CD4-positive, alpha-beta memory T cell (primary cell): Measurements from ENCODE around the gene VENTX. TPM values are rescaled to one million over a fixed set of nuclear protein-coding genes. Genes with fewer than 3 reads are reported as not detected.

Source experiments
- CTCF ChIA-PET: fragments of 350-600 bp; sonication (Branson Sonifier 250); formaldehyde crosslinking; loops from one replicate; lab custom pipeline; 2021; ENCODE audit warnings: inconsistent platforms; ENCODE audit not compliant: partially characterized antibody; lab: Charles Lee
- POLR2A ChIA-PET: fragments of 350-600 bp; sonication (Branson Sonifier 250); formaldehyde crosslinking; loops from one replicate; lab custom pipeline; 2021; ENCODE audit not compliant: partially characterized antibody; lab: Charles Lee
- DNase-seq, 5 donors: peaks; one replicate each; pipeline versions ENCODE4 v3.0.0 to v3.0.0-alpha.2; 2020 to 2022; ENCODE audit warnings: mixed read lengths in 1 of 5
- H3K27ac ChIP-seq: one replicate; pipeline ENCODE4 v1.7.0; 2013; ENCODE audit warnings: low read depth, low read length
- H3K27me3 ChIP-seq: 2 replicates; pipeline ENCODE4 v1.7.0; 2013; ENCODE audit warnings: mild to moderate bottlenecking, low read length, moderate library complexity; ENCODE audit not compliant: insufficient read depth
- H3K36me3 ChIP-seq: 2 replicates; pipeline ENCODE4 v1.7.0; 2013; ENCODE audit warnings: mild to moderate bottlenecking, low read length, moderate library complexity; ENCODE audit not compliant: insufficient read depth
- H3K4me1 ChIP-seq: 2 replicates; pipeline ENCODE4 v1.7.0; 2013; ENCODE audit warnings: mild to moderate bottlenecking, low read length, moderate library complexity; ENCODE audit not compliant: insufficient read depth
- H3K4me3 ChIP-seq, 2 donors: one replicate each; pipeline ENCODE4 v1.7.0; 2013; ENCODE audit warnings: low read length in 2 of 2, mild to moderate bottlenecking in 1 of 2
- H3K9me3 ChIP-seq, 2 donors: one replicate each; pipeline ENCODE4 v1.7.0; 2013; ENCODE audit warnings: low read length in 2 of 2, control low read depth in 1 of 2; ENCODE audit not compliant: control insufficient read depth in 1 of 2
- H3K27ac Mint-ChIP-seq, 7 donors: one replicate each; pipeline ENCODE4 v1.8.0; 2020 to 2021; ENCODE audit warnings: mixed read lengths in 7 of 7, mild to moderate bottlenecking in 6 of 7, inconsistent platforms in 3 of 7, moderate library complexity in 3 of 7
- H3K27me3 Mint-ChIP-seq, 2 donors: one replicate each; pipeline ENCODE4 v1.8.0; 2020 to 2021; ENCODE audit warnings: mixed read lengths in 2 of 2
- H3K36me3 Mint-ChIP-seq, 2 donors: one replicate each; pipeline ENCODE4 v1.8.0; 2020 to 2021; ENCODE audit warnings: mixed read lengths in 2 of 2, inconsistent platforms in 1 of 2, mild to moderate bottlenecking in 1 of 2
- H3K4me1 Mint-ChIP-seq, 4 donors: one replicate each; pipeline ENCODE4 v1.8.0; 2020 to 2021; ENCODE audit warnings: mixed read lengths in 4 of 4, mild to moderate bottlenecking in 1 of 4
- H3K4me3 Mint-ChIP-seq, 8 donors: one replicate each; pipeline ENCODE4 v1.8.0; 2020 to 2021; ENCODE audit warnings: mixed read lengths in 8 of 8, mild to moderate bottlenecking in 7 of 8, moderate library complexity in 6 of 8, inconsistent platforms in 3 of 8
- H3K9me3 Mint-ChIP-seq, 8 donors: one replicate each; pipeline ENCODE4 v1.8.0; 2020 to 2021; ENCODE audit warnings: mixed read lengths in 8 of 8, mild to moderate bottlenecking in 5 of 8, inconsistent platforms in 3 of 8, moderate library complexity in 1 of 8
- intact Hi-C: fragments of 100-400 bp; cut with micrococcal nuclease; formaldehyde crosslinking; loops from one replicate; pipeline ENCODE4 v1.15.1; 2023
- polyA plus RNA-seq, 2 donors: library from polyadenylated mRNA; unstranded; fragments of 300-500 nt; fragmentation: Illumina TruSeq; gene quantifications; one replicate each; pipeline ENCODE4 v1.2.3, GENCODE V29; 2021
- total RNA-seq, 2 experiments: library from RNA; stranded (reverse); gene quantifications; one replicate each; pipeline ENCODE4 v1.2.3, GENCODE V29; 2021

The VENTX gene
- total and polyA plus RNA-seq, 4 experiments from 2014 or later, result not detected

DNA sequence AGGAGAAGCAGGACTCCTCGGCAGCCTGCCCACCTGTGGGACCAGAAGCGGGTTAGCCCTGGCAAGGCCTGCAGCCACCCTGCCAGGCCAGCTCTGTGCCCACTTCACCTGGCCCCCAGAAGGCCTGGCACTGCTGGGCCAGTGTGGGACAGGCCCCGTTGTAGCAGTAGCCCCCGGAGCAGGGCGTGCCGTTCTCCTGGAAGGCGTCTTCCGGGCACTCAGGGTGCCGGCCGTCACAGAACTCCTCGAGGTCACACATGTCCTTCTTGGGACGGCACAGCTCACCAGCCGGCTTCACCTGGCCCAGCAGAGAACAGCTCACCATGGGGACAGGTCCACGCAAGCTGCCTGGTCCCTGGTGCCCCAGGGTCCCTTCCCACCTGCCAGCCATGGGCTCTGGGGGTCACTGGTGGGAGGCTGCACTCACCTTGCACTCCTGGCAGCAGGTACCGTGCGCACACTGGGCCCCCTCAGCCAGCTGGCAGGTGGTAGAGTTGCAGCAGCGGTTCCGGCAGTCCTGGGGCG, 33.2 kb downstream of the VENTX start:
- Mint-ChIP-seq H3K27ac (peak overlapping the region in 1 of 7 donors; percentile 40), H3K27me3 (no peaks in the 10 kb centered on the region), H3K4me3 (no peak overlapping the region), H3K4me1 (peaks cover 0 to 23% (median 9%) of the 10 kb centered on the region in 4 donors), H3K9me3 (no peaks in the 10 kb centered on the region), H3K36me3 (peaks cover 0 to 31% of the 10 kb centered on the region in 2 donors)
- CTCF ChIA-PET, result no interaction called here
- POLR2A ChIA-PET, result interaction anchor here (1.3 to 11.6 kb wide), 2 partner anchors 9 to 65 kb away, joined by 3 to 236 read pairs; no protein-coding TSS in a partner anchor
- H3K4me3 ChIP-seq, result no peak overlapping the region
- no peak for DNase-seq
- H3K27ac ChIP-seq, result no peak overlapping the region
- no peaks in the 10 kb centered on the region for H3K27me3 ChIP-seq
- intact Hi-C loops, result no loop called here
- H3K4me1 ChIP-seq, result peaks cover 14% of the 10 kb centered on the region
- H3K9me3 ChIP-seq, result no peaks in the 10 kb centered on the region
- peaks cover 45% of the 10 kb centered on the region for H3K36me3 ChIP-seq

DNA sequence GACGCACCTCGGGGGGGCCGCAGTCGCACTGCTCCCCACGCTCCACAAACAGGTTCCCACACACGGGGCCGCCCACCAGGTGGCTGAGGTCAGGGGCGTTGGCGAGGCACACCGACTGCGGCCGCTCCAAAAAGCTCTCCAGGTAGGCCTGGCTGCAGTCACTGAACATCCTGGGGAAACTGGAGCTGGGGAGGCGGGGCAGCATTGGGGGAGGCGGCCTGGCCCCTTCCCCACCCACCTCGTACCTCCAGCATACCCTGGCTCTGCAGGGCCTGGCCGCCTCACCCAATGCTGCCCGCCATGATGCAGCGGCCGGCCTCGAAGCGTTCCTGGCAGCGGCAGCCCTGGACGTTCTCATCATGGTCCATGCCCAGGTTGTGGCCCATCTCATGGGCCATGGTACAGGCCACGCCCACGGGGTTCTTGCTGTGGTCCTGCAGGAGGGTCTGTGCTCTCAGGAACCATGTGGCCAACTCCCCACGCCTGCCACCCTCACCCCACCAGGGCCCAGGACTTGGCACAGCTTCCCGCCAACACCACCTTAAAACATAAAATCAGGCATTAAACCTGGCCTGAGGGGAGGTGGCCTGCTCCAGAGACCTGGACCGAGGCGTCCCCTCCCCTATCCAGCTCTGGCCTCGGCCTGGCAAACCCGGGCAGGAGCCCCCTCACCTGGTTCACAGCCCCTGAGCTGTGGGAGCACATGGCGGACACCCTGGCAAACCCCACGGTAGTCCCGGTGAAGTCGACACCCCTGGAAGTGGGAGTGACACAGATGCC, 34.1 kb downstream of the VENTX start:
- peak overlapping the region in 4 of 7 donors; percentile 10 to 25 (median 20) for H3K27ac Mint-ChIP-seq
- DNase-seq, result peak in 1 of 5 donors; percentile 41
- peaks cover 17% of the 10 kb centered on the region for H3K4me1 ChIP-seq
- intact Hi-C loops, result no loop called here
- H3K9me3 Mint-ChIP-seq, result no peaks in the 10 kb centered on the region
- H3K4me3 Mint-ChIP-seq, result no peak overlapping the region
- H3K4me1 Mint-ChIP-seq, result peaks cover 0 to 25% (median 10%) of the 10 kb centered on the region in 4 donors
- H3K9me3 ChIP-seq, result no peaks in the 10 kb centered on the region
- no peaks in the 10 kb centered on the region for H3K27me3 Mint-ChIP-seq
- H3K36me3 Mint-ChIP-seq, result peaks cover 0 to 30% of the 10 kb centered on the region in 2 donors
- peaks cover 45% of the 10 kb centered on the region for H3K36me3 ChIP-seq
- H3K27ac ChIP-seq, result no peak overlapping the region
- H3K4me3 ChIP-seq, result no peak overlapping the region
- POLR2A ChIA-PET, result interaction anchor here (0.7 to 11.6 kb wide), 3 partner anchors 10 to 64 kb away, joined by 3 to 236 read pairs (median 4); no protein-coding TSS in a partner anchor
- H3K27me3 ChIP-seq, result no peaks in the 10 kb centered on the region
- CTCF ChIA-PET, result no interaction called here

DNA sequence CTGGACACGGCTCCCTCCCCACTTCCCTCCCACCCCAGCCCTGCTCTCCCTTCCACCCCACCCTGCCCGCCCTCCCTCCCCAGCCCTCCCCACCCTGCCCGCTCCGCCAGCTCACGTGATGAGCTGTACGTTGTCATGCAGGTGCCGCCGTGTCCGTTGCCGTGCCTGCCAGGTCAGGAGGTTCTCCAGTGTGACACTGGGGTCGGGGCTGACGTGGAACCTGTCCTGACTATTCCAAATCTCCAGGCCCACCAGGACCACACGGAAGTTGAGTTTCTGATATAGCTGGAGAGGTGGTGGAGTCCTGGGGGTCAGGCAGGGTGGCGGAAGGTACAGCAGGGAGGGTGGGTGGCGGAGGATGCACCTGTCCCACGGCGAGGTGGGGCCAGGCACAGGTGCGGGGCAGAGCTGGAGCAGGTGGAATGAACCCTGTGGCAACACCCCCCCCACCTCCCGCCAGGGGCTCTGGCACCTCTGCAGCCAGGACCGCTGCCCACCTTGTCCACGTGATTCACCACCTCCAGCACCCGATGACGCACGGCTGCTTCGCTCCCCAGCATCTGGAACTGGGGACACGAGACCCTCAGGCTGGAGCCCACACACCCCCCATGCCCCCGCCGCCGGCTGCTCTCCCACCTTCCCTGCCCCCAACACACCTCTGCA, 34.8 kb downstream of the VENTX start:
- H3K27ac ChIP-seq, result no peak overlapping the region
- peaks cover 45% of the 10 kb centered on the region for H3K36me3 ChIP-seq
- peaks cover 0 to 25% (median 11%) of the 10 kb centered on the region in 4 donors for H3K4me1 Mint-ChIP-seq
- no peaks in the 10 kb centered on the region for H3K9me3 ChIP-seq
- H3K27me3 Mint-ChIP-seq, result no peaks in the 10 kb centered on the region
- H3K27ac Mint-ChIP-seq, result peak overlapping the region in 2 of 7 donors; percentile 18 to 25
- peaks cover 24% of the 10 kb centered on the region for H3K4me1 ChIP-seq
- H3K4me3 ChIP-seq, result no peak overlapping the region
- ChIA-PET CTCF (interaction anchor here (1.0 kb wide), 1 partner anchor 35 kb away, joined by 3 read pairs; no protein-coding TSS in a partner anchor), POLR2A (interaction anchor here (0.7 to 11.6 kb wide), 2 partner anchors 11 to 35 kb away, joined by 4 to 236 read pairs; no protein-coding TSS in a partner anchor)
- no peaks in the 10 kb centered on the region for H3K9me3 Mint-ChIP-seq
- H3K36me3 Mint-ChIP-seq, result peaks cover 0 to 30% of the 10 kb centered on the region in 2 donors
- DNase-seq, result peak in 1 of 5 donors; percentile 41
- H3K27me3 ChIP-seq, result no peaks in the 10 kb centered on the region
- intact Hi-C loops, result no loop called here
- H3K4me3 Mint-ChIP-seq, result no peak overlapping the region

DNA sequence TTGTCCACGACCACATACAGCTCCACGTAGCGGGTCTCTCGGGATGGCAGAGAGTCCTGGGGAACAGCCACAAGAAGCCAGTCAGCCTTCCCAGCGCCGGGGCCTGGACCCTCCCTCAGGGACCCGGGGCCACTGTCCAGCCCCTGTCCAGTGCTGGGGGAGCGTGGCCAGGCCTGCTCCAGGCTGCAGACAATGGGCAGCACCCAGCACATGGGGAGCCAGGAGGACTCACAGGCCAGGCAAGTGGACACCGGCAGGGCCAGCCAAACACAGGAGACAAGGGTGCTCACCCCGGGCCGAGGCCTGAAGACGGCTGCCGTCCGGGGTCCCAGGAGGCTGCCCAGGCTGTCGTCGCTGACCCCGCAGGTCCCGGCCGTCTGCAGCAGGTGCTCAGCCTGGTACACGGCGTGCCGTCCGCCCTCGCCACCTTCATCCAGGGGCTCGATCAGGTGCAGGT, 35.3 kb downstream of the VENTX start:
- POLR2A ChIA-PET, result interaction anchor here (11.6 kb wide), 1 partner anchor 11 kb away, joined by 236 read pairs; no protein-coding TSS in a partner anchor

DNA sequence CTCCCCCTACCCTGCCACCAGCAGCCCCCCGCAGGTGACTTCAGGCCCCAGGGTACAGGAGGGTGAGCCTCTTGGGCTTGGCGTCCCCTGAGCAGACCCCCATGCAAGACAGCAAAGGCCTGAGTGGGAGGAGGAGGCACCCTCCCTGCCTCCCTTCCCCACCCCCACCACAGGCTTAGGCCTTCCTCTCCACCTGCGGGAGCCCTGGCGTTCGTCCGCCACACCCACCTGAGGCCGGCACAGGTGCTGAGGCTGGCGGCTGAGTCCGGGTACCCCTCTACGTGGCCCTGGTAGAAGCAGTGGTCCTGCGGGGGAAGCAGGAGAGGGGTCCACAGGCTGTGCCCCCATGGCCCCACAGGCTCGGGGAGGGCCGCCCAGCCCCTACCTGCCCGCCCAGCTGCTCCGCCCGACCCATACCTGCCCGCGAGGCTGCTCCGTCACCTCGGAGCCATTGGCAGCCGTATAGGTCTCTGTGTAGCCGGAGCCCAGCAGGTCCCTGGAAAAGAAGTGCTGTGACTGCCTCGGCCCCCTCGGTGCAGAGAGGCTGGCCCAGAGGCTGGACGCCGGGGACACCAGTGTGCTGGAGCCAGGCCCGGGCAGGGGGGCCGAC, 36.0 kb downstream of the VENTX start:
- H3K4me3 Mint-ChIP-seq, result peak overlapping the region in 1 of 8 donors; percentile 30
- CTCF ChIA-PET, result interaction anchor here (1.2 to 2.6 kb wide), 2 partner anchors 9 to 130 kb away, joined by 3 to 10 read pairs; no protein-coding TSS in a partner anchor
- H3K9me3 Mint-ChIP-seq, result no peaks in the 10 kb centered on the region
- H3K27ac Mint-ChIP-seq, result peak overlapping the region in 4 of 7 donors; percentile 9 to 65 (median 18)
- Histone ChIP-seq H3K4me3 (no peak overlapping the region), H3K9me3 (no peaks in the 10 kb centered on the region), H3K27me3 (no peaks in the 10 kb centered on the region), H3K36me3 (peaks cover 40% of the 10 kb centered on the region), H3K4me1 (peaks cover 36% of the 10 kb centered on the region), H3K27ac (peak overlapping the region; percentile 52)
- POLR2A ChIA-PET, result interaction anchor here (11.6 kb wide), 1 partner anchor 12 kb away, joined by 236 read pairs; no protein-coding TSS in a partner anchor
- no peak for DNase-seq
- H3K27me3 Mint-ChIP-seq, result no peaks in the 10 kb centered on the region
- intact Hi-C loops, result loop anchor here (2.0 kb wide), 1 partner anchor 13 kb away; no protein-coding TSS in a partner anchor
- H3K36me3 Mint-ChIP-seq, result peaks cover 0 to 34% of the 10 kb centered on the region in 2 donors
- peaks cover 10 to 37% (median 22%) of the 10 kb centered on the region in 4 donors for H3K4me1 Mint-ChIP-seq

More for the DNA sequence above, 35.3 kb downstream of the VENTX start:
- H3K4me3 ChIP-seq, result no peak overlapping the region
- Mint-ChIP-seq H3K9me3 (no peaks in the 10 kb centered on the region), H3K27ac (peak overlapping the region in 2 of 7 donors; percentile 23 to 57), H3K4me1 (peaks cover 4 to 31% (median 16%) of the 10 kb centered on the region in 4 donors), H3K36me3 (peaks cover 0 to 30% of the 10 kb centered on the region in 2 donors), H3K27me3 (no peaks in the 10 kb centered on the region), H3K4me3 (no peak overlapping the region)
- DNase-seq, result peak in 1 of 5 donors; percentile 40
- H3K27ac ChIP-seq, result peak overlapping the region; percentile 52
- CTCF ChIA-PET, result interaction anchor here (1.0 kb wide), 1 partner anchor 35 kb away, joined by 3 read pairs; no protein-coding TSS in a partner anchor
- H3K36me3 ChIP-seq, result peaks cover 45% of the 10 kb centered on the region
- no peaks in the 10 kb centered on the region for H3K9me3 ChIP-seq
- intact Hi-C loops, result no loop called here
- peaks cover 30% of the 10 kb centered on the region for H3K4me1 ChIP-seq
- no peaks in the 10 kb centered on the region for H3K27me3 ChIP-seq
